ENCODE measurements around the gene SLC5A3. TPM values are rescaled to one million over a fixed set of nuclear protein-coding genes. Genes with fewer than 3 reads are reported as not detected.

The SLC5A3 gene
- total RNA-seq, 1 donor from 2014 or later, result 23.3 TPM

DNA sequence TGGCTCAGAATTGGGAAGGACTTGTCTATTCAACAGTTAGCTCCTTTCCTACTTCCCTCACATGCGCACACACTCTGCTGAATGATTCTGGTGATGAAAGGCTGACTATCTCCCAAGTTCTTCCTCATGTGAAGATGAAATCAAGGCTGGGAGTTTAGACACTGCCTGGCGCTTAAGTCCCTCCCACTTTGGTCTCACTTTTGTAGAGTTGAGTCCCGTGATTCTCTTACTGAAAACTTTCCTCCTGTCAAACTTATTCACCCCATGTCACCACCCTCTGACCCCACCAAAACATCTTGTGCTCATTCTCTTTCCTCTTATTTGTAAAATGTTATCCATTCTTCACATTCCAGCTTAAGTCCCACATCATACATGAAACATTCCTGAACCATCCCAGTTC, 8.4 kb upstream of the SLC5A3 start:
- Mint-ChIP-seq H3K27ac (no peak overlapping the region), H3K4me1 (ENCODE audit: low read depth) (no peaks in the 10 kb centered on the region), H3K27me3 (peaks cover 13% of the 10 kb centered on the region), H3K9me3 (ENCODE audit: low read depth) (no peaks in the 10 kb centered on the region), H3K4me3 (ENCODE audit: low read depth) (no peak overlapping the region), H3K36me3 (ENCODE audit: insufficient read depth) (no peaks in the 10 kb centered on the region)
- no peak for DNase-seq (ENCODE audit: low spot score, unreplicated experiment)
- TF ChIP-seq, protein P1, sequence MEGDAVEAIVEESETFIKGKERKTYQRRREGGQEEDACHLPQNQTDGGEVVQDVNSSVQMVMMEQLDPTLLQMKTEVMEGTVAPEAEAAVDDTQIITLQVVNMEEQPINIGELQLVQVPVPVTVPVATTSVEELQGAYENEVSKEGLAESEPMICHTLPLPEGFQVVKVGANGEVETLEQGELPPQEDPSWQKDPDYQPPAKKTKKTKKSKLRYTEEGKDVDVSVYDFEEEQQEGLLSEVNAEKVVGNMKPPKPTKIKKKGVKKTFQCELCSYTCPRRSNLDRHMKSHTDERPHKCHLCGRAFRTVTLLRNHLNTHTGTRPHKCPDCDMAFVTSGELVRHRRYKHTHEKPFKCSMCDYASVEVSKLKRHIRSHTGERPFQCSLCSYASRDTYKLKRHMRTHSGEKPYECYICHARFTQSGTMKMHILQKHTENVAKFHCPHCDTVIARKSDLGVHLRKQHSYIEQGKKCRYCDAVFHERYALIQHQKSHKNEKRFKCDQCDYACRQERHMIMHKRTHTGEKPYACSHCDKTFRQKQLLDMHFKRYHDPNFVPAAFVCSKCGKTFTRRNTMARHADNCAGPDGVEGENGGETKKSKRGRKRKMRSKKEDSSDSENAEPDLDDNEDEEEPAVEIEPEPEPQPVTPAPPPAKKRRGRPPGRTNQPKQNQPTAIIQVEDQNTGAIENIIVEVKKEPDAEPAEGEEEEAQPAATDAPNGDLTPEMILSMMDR (IDR thresholded peaks at IDR 0.05; ENCODE audit: unreplicated experiment), result no peak

DNA sequence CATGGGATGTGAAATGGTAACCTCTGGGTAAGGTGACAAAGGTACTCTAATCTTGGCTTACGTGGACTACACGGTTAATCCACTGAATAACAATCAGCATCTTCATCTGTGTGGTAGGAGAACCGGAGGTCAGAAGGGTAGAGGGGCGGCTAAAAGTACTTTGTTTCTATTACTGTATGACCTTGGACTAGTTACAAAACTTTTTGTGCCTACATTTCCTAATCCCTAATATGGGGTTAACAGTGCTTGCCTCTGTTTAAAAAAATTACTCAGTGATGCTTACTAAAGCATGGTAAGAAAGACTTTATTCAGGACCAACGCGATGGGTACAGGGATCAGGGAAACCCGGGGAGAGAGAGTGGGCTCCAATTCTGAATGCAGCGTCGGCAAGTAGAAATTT, 1.7 kb upstream of the SLC5A3 start:
- H3K9me3 Mint-ChIP-seq (ENCODE audit: low read depth), result no peaks in the 10 kb centered on the region
- peak overlapping the region; percentile 70 for H3K4me3 Mint-ChIP-seq (ENCODE audit: low read depth)
- H3K27ac Mint-ChIP-seq, result peak overlapping the region; percentile 41
- peaks cover under 1% of the 10 kb centered on the region for H3K36me3 Mint-ChIP-seq (ENCODE audit: insufficient read depth)
- peaks cover 18% of the 10 kb centered on the region for H3K4me1 Mint-ChIP-seq (ENCODE audit: low read depth)
- no peak for DNase-seq (ENCODE audit: low spot score, unreplicated experiment)
- peaks cover 12% of the 10 kb centered on the region for H3K27me3 Mint-ChIP-seq
- TF ChIP-seq, protein P1 (IDR thresholded peaks at IDR 0.05; ENCODE audit: unreplicated experiment), result no peak

DNA sequence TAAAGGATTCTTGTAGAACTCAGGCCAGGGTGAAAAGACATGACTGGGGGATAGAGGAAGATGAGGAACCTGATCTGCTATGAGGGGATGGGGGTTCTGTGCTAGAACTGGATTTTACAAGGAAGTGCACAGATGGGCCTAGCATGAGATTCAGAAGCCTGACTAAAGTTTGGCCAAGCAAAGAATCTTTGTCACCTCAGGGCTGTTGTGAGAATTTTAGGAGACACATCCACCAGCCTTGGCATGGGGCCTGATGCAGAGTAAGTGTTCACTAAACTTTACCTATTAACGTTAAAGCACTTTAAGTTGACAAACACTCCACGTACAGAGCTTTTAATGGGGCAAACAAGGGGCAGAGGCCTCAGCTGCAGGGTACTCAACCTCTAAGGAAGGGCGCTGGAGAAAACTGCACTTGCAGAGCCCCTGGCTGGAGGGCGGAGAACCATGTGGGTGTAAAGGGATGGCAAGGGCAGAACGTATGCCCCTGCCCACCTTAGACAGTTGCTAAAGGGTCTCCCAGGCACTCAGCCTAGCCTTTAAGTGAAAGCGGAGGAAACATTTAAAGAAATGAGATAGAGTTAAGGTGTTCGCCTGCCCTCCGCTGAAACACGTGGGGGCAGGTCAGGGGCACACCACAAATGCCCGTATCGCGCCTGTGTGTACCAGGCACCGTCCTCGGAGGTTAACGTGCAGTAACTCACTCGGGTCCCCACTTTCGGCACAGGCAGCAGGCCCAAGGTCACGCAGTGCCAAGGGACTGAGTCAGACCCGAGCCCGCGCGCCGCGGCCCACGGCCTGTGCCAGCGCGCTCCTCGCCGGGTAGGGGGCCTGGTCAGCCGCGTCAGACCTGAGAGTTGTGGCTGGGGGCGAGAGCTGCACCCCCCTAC, 990 bp upstream of the SLC5A3 start:
- Mint-ChIP-seq H3K27ac (peak overlapping the region; percentile 93), H3K9me3 (ENCODE audit: low read depth) (no peaks in the 10 kb centered on the region), H3K27me3 (peaks cover 12% of the 10 kb centered on the region), H3K4me1 (ENCODE audit: low read depth) (peaks cover 21% of the 10 kb centered on the region), H3K36me3 (ENCODE audit: insufficient read depth) (peaks cover 2% of the 10 kb centered on the region), H3K4me3 (ENCODE audit: low read depth) (peak overlapping the region; percentile 70)
- no peak for DNase-seq (ENCODE audit: low spot score, unreplicated experiment)
- TF ChIP-seq, protein P1 (IDR thresholded peaks at IDR 0.05; ENCODE audit: unreplicated experiment), result no peak

DNA sequence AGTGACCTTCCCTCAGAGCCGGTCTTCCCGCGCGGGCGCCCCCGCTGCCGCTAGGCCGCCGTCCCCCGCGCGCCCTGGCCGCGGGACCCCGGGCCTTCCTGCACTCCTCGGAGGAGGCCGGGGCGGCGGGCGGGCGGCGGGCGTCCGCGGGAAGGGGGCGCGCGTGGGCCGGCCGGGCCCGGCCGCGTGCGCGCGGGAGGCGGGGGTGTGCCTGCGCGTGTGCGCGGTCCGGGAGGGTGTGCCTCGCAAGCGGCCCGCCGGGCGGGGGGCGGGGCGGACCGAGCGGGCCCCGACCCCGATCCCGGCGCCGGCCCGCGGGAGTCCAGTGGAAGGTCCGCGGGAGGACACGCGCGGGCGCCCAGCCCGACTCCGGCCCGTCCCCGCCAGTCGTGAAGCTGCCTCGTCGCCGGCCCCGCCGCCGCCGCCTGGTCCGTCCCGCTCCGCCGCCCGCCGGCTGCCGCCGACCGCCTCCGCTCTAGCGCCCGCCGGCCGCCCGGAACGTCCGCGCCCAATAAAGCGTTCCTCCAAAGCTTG, 438 bp downstream of the SLC5A3 start:
- Mint-ChIP-seq H3K4me3 (ENCODE audit: low read depth) (peak overlapping the region; percentile 89), H3K36me3 (ENCODE audit: insufficient read depth) (peaks cover 9% of the 10 kb centered on the region), H3K27ac (peak overlapping the region; percentile 98), H3K27me3 (peaks cover 12% of the 10 kb centered on the region), H3K9me3 (ENCODE audit: low read depth) (no peaks in the 10 kb centered on the region), H3K4me1 (ENCODE audit: low read depth) (peaks cover 28% of the 10 kb centered on the region)
- DNase-seq (ENCODE audit: low spot score, unreplicated experiment), result peak; percentile 25
- TF ChIP-seq, protein P1 (IDR thresholded peaks at IDR 0.05; ENCODE audit: unreplicated experiment), result no peak

DNA sequence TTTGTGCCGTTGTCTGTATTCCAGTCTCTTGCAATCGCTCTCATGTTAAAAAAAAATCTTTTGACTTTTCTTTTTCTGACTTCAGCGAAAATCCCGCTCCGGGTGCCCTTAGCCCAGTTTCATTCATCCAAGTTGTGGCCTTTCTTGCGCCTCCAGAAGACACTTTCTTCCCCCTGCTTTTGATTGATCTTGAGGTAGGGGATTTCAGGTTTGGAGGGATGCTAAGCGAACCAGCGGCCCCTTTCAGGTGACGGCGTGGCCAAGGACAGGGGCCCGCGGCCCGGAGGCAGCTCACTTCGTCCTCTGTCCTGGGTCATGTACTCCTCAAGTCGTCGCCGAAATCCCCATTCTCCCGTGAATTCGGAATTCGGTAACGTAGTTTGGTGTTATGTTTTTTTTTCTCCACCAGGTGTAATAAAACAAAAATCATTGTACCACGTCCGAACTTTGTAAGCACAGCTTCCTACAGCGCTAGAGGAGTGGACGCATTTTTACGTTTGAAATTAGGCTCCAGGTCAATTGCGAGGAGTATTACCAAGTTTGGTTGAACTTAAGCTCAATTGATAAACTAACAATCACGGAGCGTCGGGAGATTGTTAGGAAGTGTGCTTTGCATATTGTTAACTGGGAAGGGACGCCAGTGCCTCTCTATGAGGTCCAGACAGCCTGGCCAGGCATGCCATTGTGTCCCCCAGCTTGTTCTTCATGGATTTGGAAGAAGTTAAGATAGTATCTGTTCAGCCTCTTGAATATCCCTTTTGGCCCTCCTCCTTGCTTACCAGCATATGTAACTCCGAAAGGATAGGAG, 1.1 kb downstream of the SLC5A3 start:
- Mint-ChIP-seq H3K9me3 (ENCODE audit: low read depth) (no peaks in the 10 kb centered on the region), H3K4me3 (ENCODE audit: low read depth) (peak overlapping the region; percentile 89), H3K4me1 (ENCODE audit: low read depth) (peaks cover 28% of the 10 kb centered on the region), H3K27me3 (peaks cover 6% of the 10 kb centered on the region), H3K36me3 (ENCODE audit: insufficient read depth) (peaks cover 10% of the 10 kb centered on the region), H3K27ac (peak overlapping the region; percentile 98)
- no peak for DNase-seq (ENCODE audit: low spot score, unreplicated experiment)
- TF ChIP-seq, protein P1 (IDR thresholded peaks at IDR 0.05; ENCODE audit: unreplicated experiment), result peak; percentile 29
